ENCODE data around the gene TRPV5.

Gene TRPV5

DNA sequence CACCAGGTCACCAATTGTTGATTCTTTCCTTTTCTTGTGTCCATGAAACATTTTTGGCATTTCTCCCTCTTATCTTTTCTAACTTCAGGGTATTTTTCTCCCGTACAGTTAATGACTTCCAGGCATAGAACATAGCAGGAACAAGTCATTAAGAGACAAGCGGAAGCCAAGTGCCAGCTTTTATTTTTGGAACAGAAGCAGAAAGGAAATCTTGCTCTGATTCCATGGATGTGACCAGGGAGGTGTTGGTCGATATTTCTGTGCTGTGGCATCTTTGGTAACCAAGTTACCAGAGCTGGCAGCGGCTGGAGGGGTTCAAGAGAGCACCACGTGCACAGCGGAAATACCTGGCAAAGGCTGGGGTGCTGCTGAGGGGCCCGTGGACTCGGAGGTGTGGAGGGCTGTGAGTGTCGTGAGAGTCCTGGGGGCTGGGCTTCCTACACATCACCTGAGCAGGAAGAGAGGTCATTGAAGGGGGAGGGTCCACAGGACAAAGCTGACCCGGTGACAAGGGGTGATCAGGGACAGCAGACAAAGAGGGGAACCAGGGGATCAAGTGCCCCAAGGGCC, 7.5 kb upstream of the TRPV5 start:
- H3K4me3 ChIP-seq (ENCODE audit: low read depth, low read length): no peak overlapping the region
- no peak for DNase-seq (ENCODE audit: low read depth)
- TF ChIP-seq MYC (IDR thresholded peaks at IDR 0.05; ENCODE audit: low read depth, low read length) (no peak), POLR2A (IDR thresholded peaks at IDR 0.05; ENCODE audit: extremely low read depth, insufficient read length) (no peak)
- TF ChIP-seq, protein P1, sequence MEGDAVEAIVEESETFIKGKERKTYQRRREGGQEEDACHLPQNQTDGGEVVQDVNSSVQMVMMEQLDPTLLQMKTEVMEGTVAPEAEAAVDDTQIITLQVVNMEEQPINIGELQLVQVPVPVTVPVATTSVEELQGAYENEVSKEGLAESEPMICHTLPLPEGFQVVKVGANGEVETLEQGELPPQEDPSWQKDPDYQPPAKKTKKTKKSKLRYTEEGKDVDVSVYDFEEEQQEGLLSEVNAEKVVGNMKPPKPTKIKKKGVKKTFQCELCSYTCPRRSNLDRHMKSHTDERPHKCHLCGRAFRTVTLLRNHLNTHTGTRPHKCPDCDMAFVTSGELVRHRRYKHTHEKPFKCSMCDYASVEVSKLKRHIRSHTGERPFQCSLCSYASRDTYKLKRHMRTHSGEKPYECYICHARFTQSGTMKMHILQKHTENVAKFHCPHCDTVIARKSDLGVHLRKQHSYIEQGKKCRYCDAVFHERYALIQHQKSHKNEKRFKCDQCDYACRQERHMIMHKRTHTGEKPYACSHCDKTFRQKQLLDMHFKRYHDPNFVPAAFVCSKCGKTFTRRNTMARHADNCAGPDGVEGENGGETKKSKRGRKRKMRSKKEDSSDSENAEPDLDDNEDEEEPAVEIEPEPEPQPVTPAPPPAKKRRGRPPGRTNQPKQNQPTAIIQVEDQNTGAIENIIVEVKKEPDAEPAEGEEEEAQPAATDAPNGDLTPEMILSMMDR (IDR thresholded peaks at IDR 0.05; ENCODE audit: low read depth, low read length): no peak

DNA sequence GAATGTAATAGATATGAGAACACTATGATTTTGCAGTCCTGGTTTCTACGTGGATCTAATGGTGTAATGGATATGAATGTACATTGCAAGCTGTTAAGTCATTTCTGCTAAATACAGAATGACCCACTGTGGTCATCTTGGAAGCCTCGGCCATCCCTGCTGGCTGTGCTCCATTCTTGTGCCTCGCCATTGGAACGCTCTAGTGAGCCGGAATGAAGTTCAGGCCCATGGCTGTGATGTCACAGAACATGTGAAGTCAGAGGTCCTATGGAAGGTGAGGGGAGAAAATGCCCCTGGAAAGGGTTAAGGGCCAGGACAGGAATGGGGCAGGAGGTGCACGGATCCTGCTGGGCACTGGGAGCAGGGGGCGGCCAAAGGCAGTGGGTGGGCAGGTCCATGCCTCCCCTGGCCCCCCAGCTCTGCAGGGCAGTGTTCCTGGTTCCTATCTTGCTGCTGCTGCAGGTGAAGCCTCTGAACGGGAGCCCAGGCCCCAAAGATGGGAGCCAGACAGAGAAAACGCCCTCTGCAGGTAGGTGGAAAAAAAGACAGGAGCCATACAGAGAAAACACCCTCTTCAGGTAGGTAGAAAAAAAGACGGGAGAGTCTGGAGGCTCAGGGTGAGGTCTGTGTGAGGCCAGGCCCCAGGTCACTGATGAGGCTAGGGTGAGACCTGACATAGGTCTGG, 5.8 kb upstream of the TRPV5 start, which contains the start of gene LLCFC1:
Gene LLCFC1, plus strand, starts transcription at position 259 of the 685 bp plus-strand sequence. Its CDS starts 138 bp downstream, at position 397.
- H3K4me3 ChIP-seq (ENCODE audit: low read depth, low read length): no peak within 1 kb of the TSS
- no peak for TF ChIP-seq POLR2A (IDR thresholded peaks at IDR 0.05; ENCODE audit: extremely low read depth, insufficient read length)
- TF ChIP-seq, protein P1 (IDR thresholded peaks at IDR 0.05; ENCODE audit: low read depth, low read length): peak; percentile 51
- peak; percentile 28 for DNase-seq (ENCODE audit: low read depth)

DNA sequence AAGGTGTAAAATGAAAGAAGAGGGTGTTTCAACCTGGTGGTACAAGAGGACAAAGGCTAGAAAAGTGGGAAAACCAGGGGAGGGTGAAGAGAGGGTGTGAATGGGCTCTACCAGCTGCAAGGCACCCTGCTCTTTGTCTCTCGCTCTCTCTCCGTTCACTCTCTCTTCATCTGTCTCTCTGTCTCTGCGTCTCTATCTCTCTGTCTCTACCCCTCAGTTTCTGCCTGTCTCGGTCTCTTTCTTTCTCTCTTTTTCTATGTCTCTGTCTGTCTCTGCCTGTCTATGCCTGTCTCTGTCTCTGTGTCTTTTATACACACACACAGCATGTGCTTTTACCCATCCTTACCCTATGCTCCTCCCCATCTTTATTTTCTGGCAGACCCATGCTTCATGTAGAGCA, 5.1 kb upstream of the TRPV5 start:
- no peak for DNase-seq (ENCODE audit: low read depth)
- no peak for TF ChIP-seq POLR2A (IDR thresholded peaks at IDR 0.05; ENCODE audit: extremely low read depth, insufficient read length)
- no peak for TF ChIP-seq MYC (IDR thresholded peaks at IDR 0.05; ENCODE audit: low read depth, low read length)
- TF ChIP-seq, protein P2, sequence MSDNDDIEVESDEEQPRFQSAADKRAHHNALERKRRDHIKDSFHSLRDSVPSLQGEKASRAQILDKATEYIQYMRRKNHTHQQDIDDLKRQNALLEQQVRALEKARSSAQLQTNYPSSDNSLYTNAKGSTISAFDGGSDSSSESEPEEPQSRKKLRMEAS (IDR thresholded peaks at IDR 0.05; ENCODE audit: low read depth, low read length): no peak
- TF ChIP-seq, protein P1 (IDR thresholded peaks at IDR 0.05; ENCODE audit: low read depth, low read length): no peak
- H3K4me3 ChIP-seq (ENCODE audit: low read depth, low read length): no peak overlapping the region

DNA sequence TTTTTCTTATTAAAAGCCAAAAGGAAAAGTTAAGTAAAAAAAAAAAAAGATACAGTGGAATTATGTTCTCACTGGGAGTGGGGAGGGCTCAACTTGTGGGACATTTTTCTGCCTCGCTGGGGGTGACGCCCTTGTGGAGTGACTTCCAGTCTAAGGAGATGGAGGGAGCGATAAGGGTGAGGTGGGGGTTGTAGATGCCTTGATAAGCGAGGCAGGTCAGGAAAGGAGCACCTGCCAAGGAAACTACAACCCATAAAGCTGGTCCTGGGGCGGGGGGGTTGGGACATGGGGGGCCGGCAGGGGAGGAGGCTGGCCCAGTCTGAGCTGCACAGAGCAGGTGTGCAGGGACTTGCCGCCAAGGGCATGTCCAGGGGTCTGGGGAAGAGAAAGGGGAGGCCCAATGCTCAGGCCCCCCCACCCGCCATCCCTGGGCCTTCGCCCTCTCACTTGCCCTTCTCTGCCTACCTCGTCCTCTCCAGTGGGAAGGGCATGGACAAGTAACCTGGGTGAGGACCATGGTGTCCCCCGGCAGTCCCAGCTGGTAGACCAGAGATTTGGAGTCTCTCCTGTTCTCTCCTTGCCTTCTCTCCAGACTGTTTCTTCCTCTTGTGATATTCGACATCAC, 2.5 kb upstream of the TRPV5 start:
- DNase-seq (ENCODE audit: low read depth): no peak
- H3K4me3 ChIP-seq (ENCODE audit: low read depth, low read length): no peak overlapping the region
- TF ChIP-seq, protein P2 (IDR thresholded peaks at IDR 0.05; ENCODE audit: low read depth, low read length): no peak
- TF ChIP-seq MYC (IDR thresholded peaks at IDR 0.05; ENCODE audit: low read depth, low read length) (no peak), POLR2A (IDR thresholded peaks at IDR 0.05; ENCODE audit: extremely low read depth, insufficient read length) (no peak)
- TF ChIP-seq, protein P1 (IDR thresholded peaks at IDR 0.05; ENCODE audit: low read depth, low read length): no peak

DNA sequence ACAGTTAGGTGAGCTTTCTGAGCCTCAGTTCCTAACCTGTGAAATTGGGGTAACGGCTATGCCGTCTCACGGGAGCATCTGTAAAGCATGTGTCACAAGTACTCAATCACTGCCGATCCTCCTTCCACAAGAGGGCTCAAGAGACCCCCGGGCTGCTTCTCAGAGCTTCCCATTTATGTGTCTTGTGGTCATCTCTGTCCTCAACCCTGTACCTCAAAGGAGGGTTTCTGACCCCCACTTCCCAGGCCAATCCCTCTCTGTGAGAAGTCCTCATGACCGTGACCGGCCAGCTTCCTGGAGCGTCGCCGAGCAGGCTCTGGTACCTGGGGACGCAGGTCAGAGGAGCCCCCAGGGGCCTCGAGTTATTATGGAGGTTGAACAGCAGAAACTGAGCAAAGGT, 510 bp upstream of the TRPV5 start:
- no peak overlapping the region for H3K4me3 ChIP-seq (ENCODE audit: low read depth, low read length)
- DNase-seq (ENCODE audit: low read depth): no peak
- TF ChIP-seq, protein P1 (IDR thresholded peaks at IDR 0.05; ENCODE audit: low read depth, low read length): no peak
- no peak for TF ChIP-seq MYC (IDR thresholded peaks at IDR 0.05; ENCODE audit: low read depth, low read length)
- TF ChIP-seq, protein P2 (IDR thresholded peaks at IDR 0.05; ENCODE audit: low read depth, low read length): no peak

All from NB4 (cell line).